ENCODE data around the gene BICC1. TPM values are rescaled to one million over a fixed set of nuclear protein-coding genes. Genes with fewer than 3 reads are reported as not detected.

The BICC1 gene
- polyA plus RNA-seq, 3 donors = 0.02 to 0.24 (median 0.14) TPM

- Histone ChIP-seq H3K9ac (ENCODE audit: insufficient read depth, low read length, poor library complexity, severe bottlenecking) (no peak overlapping the region), H3K4me2 (replicated peaks; ENCODE audit: extremely low read depth, low read length, poor library complexity, severe bottlenecking) (no peak overlapping the region), H3K79me2 (ENCODE audit: insufficient read depth, low read length) (no peaks in the 10 kb centered on the region), H3K27ac (ENCODE audit: low read depth in 1 of 2, low read length in 2 of 2) (no peak overlapping the region), H3K27me3 (ENCODE audit: control insufficient read depth in 2 of 2, insufficient read depth in 2 of 2, low read length in 2 of 2) (no peaks in the 10 kb centered on the region), H3K4me3 (replicated peaks in 1 of 3; ENCODE audit: low read depth in 2 of 3, low read length in 3 of 3) (no peak overlapping the region), H3K36me3 (replicated peaks in 1 of 2; ENCODE audit: control insufficient read depth in 1 of 2, insufficient read depth in 2 of 2, low read length in 2 of 2) (no peaks in the 10 kb centered on the region), H2AFZ (ENCODE audit: insufficient read depth, low read depth, low read length, poor library complexity, severe bottlenecking) (no peak overlapping the region), H3K4me1 (ENCODE audit: control insufficient read depth in 1 of 2, insufficient read depth in 2 of 2, low read length in 2 of 2) (no peaks in the 10 kb centered on the region), H3K9me3 (replicated peaks in 1 of 2; ENCODE audit: control insufficient read depth in 1 of 2, insufficient read depth in 1 of 2, low read length in 2 of 2) (peaks cover 5 to 26% of the 10 kb centered on the region in 2 donors), H4K20me1 (ENCODE audit: insufficient read depth, low read length) (no peaks in the 10 kb centered on the region)
- intact Hi-C loops (cut with micrococcal nuclease) = no loop called here
- no peak for DNase-seq
- TF ChIP-seq, protein P1, sequence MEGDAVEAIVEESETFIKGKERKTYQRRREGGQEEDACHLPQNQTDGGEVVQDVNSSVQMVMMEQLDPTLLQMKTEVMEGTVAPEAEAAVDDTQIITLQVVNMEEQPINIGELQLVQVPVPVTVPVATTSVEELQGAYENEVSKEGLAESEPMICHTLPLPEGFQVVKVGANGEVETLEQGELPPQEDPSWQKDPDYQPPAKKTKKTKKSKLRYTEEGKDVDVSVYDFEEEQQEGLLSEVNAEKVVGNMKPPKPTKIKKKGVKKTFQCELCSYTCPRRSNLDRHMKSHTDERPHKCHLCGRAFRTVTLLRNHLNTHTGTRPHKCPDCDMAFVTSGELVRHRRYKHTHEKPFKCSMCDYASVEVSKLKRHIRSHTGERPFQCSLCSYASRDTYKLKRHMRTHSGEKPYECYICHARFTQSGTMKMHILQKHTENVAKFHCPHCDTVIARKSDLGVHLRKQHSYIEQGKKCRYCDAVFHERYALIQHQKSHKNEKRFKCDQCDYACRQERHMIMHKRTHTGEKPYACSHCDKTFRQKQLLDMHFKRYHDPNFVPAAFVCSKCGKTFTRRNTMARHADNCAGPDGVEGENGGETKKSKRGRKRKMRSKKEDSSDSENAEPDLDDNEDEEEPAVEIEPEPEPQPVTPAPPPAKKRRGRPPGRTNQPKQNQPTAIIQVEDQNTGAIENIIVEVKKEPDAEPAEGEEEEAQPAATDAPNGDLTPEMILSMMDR (IDR thresholded peaks at IDR 0.05) = no peak
- no peak overlapping the region for H3K27ac Mint-ChIP-seq
- H3K4me3 Mint-ChIP-seq = no peak overlapping the region
- peaks cover 2 to 4% (median 3%) of the 10 kb centered on the region in 3 donors for H3K27me3 Mint-ChIP-seq (ENCODE audit: low read depth in 3 of 3)
- H3K4me1 Mint-ChIP-seq = no peaks in the 10 kb centered on the region
- no CpG with 5 or more reads among the region's 1 CpG for WGBS (ENCODE audit: insufficient coverage)
- peaks cover 21 to 38% (median 32%) of the 10 kb centered on the region in 7 donors for H3K9me3 Mint-ChIP-seq
- H3K36me3 Mint-ChIP-seq = peaks cover 2% of the 10 kb centered on the region in 2 donors
Observed at GRCh38 chr10:58557714-58558113, 45.0 kb downstream of the BICC1 start.

DNA sequence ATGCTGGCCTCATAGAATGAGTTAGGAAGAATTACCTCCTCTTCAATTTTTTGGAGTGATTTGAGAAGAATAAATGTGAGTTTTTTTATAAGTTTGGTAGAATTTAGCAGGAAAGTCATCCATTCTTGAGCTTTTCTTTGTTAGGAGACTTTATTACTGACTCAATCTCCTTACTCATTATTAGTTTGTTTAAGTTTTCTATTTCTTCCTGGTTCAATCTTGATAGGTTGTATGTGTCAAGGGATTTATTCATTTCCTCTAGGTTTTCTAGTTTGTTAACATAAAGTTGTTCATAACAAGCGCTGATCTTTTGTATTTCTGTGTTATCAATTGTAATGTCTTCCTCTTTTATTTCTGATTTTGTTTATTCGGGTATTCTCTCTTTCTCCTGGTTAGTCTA, 47.4 kb downstream of the BICC1 start:
- no peak overlapping the region for H2AFZ ChIP-seq (ENCODE audit: insufficient read depth, low read depth, low read length, poor library complexity, severe bottlenecking)
- no peak for DNase-seq
- H3K4me1 ChIP-seq (ENCODE audit: control insufficient read depth in 1 of 2, insufficient read depth in 2 of 2, low read length in 2 of 2) = no peaks in the 10 kb centered on the region
- H3K27ac ChIP-seq (ENCODE audit: low read depth in 1 of 2, low read length in 2 of 2) = no peak overlapping the region
- H3K36me3 Mint-ChIP-seq = peaks cover 2% of the 10 kb centered on the region in 2 donors
- peaks cover 2 to 4% (median 3%) of the 10 kb centered on the region in 3 donors for H3K27me3 Mint-ChIP-seq (ENCODE audit: low read depth in 3 of 3)
- no peak overlapping the region for H3K4me3 Mint-ChIP-seq
- no peaks in the 10 kb centered on the region for H3K4me1 Mint-ChIP-seq
- WGBS (ENCODE audit: insufficient coverage) = no CpG with 5 or more reads among the region's 2 CpGs
- H3K79me2 ChIP-seq (ENCODE audit: insufficient read depth, low read length) = no peaks in the 10 kb centered on the region
- H3K27me3 ChIP-seq (ENCODE audit: control insufficient read depth in 2 of 2, insufficient read depth in 2 of 2, low read length in 2 of 2) = no peaks in the 10 kb centered on the region
- TF ChIP-seq, protein P1 (IDR thresholded peaks at IDR 0.05) = no peak
- no peak overlapping the region for H3K4me3 ChIP-seq (replicated peaks in 1 of 3; ENCODE audit: low read depth in 2 of 3, low read length in 3 of 3)
- no peak overlapping the region for H3K9ac ChIP-seq (ENCODE audit: insufficient read depth, low read length, poor library complexity, severe bottlenecking)
- no peaks in the 10 kb centered on the region for H4K20me1 ChIP-seq (ENCODE audit: insufficient read depth, low read length)
- intact Hi-C loops (cut with micrococcal nuclease) = no loop called here
- no peak overlapping the region for H3K4me2 ChIP-seq (replicated peaks; ENCODE audit: extremely low read depth, low read length, poor library complexity, severe bottlenecking)
- H3K9me3 ChIP-seq (replicated peaks in 1 of 2; ENCODE audit: control insufficient read depth in 1 of 2, insufficient read depth in 1 of 2, low read length in 2 of 2) = peaks cover 10 to 33% of the 10 kb centered on the region in 2 donors
- H3K36me3 ChIP-seq (replicated peaks in 1 of 2; ENCODE audit: control insufficient read depth in 1 of 2, insufficient read depth in 2 of 2, low read length in 2 of 2) = no peaks in the 10 kb centered on the region
- H3K27ac Mint-ChIP-seq = no peak overlapping the region
- peaks cover 22 to 41% (median 36%) of the 10 kb centered on the region in 7 donors for H3K9me3 Mint-ChIP-seq
